HG02642 (cell line): Measurements from ENCODE around the gene KRT13.

ENCODE experiments used
- ATAC-seq: cut with Tn5 transposase; IDR thresholded peaks from one replicate; pipeline ENCODE4 v1.9.1; 2021; ENCODE audit warnings: mild to moderate bottlenecking; ENCODE audit not compliant: unreplicated experiment, poor library complexity

The KRT13 gene

GRCh38 chr17:41500131-41500911 is 5.1 kb downstream of the KRT13 start:
- no peak for ATAC-seq

GRCh38 chr17:41499714-41500113 is 5.7 kb downstream of the KRT13 start:
- no peak for ATAC-seq

GRCh38 chr17:41498276-41498675 is 7.1 kb downstream of the KRT13 start:
- ATAC-seq = no peak

GRCh38 chr17:41496803-41497484 is 8.5 kb downstream of the KRT13 start:
- peak; percentile 64 for ATAC-seq

GRCh38 chr17:41494524-41494923 is 10.9 kb downstream of the KRT13 start:
- no peak for ATAC-seq

GRCh38 chr17:41492771-41493170 is 12.6 kb downstream of the KRT13 start:
- ATAC-seq = no peak

GRCh38 chr17:41492351-41492750 is 13.1 kb downstream of the KRT13 start:
- ATAC-seq = no peak

GRCh38 chr17:41491476-41491875 is 13.9 kb downstream of the KRT13 start:
- no peak for ATAC-seq

GRCh38 chr17:41490000-41490990 is 15.1 kb downstream of the KRT13 start:
- no peak for ATAC-seq

GRCh38 chr17:41489531-41489930 is 15.9 kb downstream of the KRT13 start, which contains the start of gene KRT36:
KRT36 (minus strand) TSS chr17:41489910; CDS start chr17:41489864, 46 bp downstream.
- no peak for ATAC-seq

GRCh38 chr17:41486809-41487530 is 18.4 kb downstream of the KRT13 start:
- no peak for ATAC-seq

GRCh38 chr17:41486316-41486715 is 19.1 kb downstream of the KRT13 start:
- no peak for ATAC-seq

GRCh38 chr17:41484920-41485904 is 20.2 kb downstream of the KRT13 start:
- no peak for ATAC-seq

GRCh38 chr17:41483991-41484826 is 21.2 kb downstream of the KRT13 start:
- ATAC-seq = no peak

- no peak for ATAC-seq
These were observed 21.9 kb downstream of the KRT13 start for GRCh38 chr17:41483531-41483930.

- ATAC-seq = no peak
These were observed 24.4 kb downstream of the KRT13 start, which contains the start of gene KRT35 for GRCh38 chr17:41481036-41481435. KRT35 (minus strand) TSS chr17:41481151; CDS start chr17:41481097, 54 bp downstream.

GRCh38 chr17:41480581-41480980 is 24.8 kb downstream of the KRT13 start:
- no peak for ATAC-seq

GRCh38 chr17:41480136-41480535 is 25.3 kb downstream of the KRT13 start:
- no peak for ATAC-seq
